Vagina (tissue), 2 donors: ENCODE results near the gene CTSA.

Source experiments
- CTCF ChIP-seq, 3 experiments: fragments of 450-650 bp in 2 of 3; fragments of 200-600 bp in 1 of 3; sonication (generic) in 1 of 3; IDR thresholded peaks; one replicate each; pipeline ENCODE4 v1.5.1; 2017 to 2019; ENCODE audit warnings: antibody characterized with exemption in 3 of 3, mild to moderate bottlenecking in 2 of 3, moderate library complexity in 2 of 3
- POLR2A ChIP-seq, 2 donors: fragments of 450-650 bp; IDR thresholded peaks; one replicate each; pipeline ENCODE4 v1.6.1; 2017; ENCODE audit warnings: antibody characterized with exemption in 2 of 2, mild to moderate bottlenecking in 2 of 2, moderate library complexity in 2 of 2

- no peak for TF ChIP-seq CTCF (IDR thresholded peaks at IDR 0.05)
- TF ChIP-seq POLR2A (IDR thresholded peaks at IDR 0.05), result no peak
These were observed 16.2 kb downstream of the CTSA start for GRCh38 chr20:45907219-45907948.
